HG03439 (cell line): Measurements from ENCODE around the gene SLC35E1.
"Not testable (repeated sequence)": the region's sequence is repeated elsewhere in the genome, so short reads cannot be mapped to it uniquely, and the experiment has no call there.

Experiments used
- ATAC-seq: cut with Tn5 transposase; IDR thresholded peaks from one replicate; pipeline ENCODE4 v1.9.1; 2021; ENCODE audit warnings: mild to moderate bottlenecking, moderate library complexity; ENCODE audit not compliant: unreplicated experiment

The SLC35E1 gene

DNA sequence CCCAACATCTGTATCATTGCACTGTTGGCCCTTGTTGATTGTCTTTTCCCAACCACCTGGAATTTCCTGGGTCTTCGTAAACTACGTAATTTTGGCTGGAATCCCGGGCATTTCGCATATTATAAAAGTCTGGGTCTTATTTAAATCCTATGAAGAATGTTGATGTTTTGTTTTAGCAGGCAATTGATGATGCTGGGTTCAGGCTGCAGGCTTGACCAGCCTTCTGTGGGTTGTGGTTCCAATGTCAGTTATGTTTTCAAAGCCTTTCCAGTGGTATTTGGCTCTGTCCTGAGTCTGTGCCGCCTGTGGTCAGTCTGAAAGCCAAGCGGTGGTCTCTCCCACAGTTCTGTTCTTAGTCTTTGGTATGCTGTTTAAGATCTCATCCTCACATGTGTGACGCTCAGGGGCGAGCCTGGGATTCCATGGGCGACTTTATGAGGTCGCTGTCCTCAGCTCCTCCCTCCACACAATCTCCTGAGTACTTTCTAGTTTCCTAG lies 12.4 kb downstream of the SLC35E1 start:
- no peak for ATAC-seq

DNA sequence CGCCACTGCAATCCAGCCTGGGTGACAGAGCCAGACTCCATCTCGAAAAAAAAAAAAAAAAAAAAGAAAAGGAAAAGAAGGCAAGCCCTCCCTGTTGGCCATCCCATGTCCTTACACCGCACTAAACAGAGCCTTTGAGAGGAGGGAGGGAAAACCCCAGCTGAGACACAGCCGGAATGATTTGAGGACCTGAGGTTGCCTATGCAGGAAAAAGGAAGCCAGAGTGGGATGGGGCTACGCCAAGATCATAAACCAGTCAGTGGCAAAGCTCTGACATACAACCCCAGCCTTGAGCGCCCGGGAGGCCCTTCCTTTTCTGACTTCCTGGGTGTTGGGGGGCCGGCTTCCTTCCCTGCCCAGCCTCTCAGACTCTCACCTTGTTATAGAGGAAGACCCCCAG lies 17.4 kb downstream of the SLC35E1 start:
- no peak for ATAC-seq

DNA sequence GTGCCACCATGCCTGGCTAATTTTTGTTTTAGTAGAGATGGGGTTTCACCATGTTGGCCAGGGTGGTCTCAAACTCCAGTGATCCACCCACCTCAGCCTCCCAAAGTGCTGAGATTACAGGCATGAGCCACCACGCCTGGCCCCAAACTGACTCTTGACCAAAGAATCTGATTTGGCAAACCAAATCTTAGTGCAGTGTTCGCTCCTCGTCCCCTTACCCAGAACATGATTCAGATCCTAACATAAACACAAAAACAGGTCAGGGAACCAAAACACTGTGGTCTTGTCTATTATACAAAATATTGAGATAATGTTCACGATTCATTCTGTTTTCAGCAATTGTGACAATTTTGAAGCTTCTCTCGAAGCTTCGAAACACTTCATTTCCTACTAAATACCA lies 20.3 kb downstream of the SLC35E1 start:
- not testable (repeated sequence) for ATAC-seq

DNA sequence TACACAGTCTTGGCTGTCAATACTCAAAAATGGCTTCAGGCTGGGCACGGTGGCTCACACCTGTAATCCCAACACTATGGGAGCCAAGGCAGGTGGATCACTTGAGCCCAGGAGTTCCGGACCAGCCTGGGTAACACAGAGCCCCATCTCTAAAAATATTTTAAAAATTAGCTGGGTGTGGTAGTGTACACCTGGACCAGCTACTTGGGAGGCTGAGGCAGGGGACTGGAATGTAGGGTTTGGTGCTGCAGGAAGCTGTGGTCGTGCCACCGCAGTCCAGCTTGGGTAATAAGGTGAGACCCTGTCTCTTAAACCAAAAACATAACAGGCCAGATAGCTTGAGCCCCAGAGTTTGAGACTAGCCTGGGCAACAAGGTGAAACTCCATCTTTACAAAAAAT lies 23.3 kb downstream of the SLC35E1 start:
- no peak for ATAC-seq

DNA sequence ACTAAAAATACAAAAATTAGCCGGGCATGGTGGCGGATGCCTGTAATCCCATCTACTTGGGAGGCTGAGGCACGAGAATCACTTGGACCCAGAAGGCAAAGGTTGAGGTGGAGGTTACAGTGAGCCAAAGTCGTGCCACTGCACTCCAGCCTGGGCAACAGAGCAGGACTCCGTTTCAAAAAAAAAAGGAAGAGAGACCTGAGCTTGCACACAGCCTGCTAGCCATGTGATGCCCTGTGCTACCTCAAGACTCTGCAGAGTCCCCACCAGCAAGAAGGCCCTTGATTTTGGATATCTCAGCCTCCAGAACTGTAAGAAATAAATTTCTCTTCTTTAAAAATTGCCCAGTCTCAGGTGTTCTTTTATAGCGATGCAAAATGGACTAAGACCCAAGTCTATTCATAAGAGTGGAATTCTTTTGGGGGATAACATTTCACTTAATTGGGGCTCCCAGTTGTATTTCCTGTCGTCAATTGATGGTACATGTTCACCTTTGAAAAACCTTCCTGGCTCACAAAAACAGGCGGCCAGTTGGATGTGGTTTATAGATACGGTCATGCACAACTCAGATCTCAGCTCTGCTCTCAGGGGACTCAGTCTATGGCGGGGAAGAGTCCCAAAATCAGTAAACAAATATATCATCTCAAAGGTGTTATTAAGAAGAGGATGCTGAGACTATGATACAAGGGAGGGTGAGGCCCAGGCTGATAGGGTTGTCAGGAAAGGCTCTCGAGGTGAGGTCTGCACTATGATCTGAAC lies 27.6 kb downstream of the SLC35E1 start:
- ATAC-seq = no peak

DNA sequence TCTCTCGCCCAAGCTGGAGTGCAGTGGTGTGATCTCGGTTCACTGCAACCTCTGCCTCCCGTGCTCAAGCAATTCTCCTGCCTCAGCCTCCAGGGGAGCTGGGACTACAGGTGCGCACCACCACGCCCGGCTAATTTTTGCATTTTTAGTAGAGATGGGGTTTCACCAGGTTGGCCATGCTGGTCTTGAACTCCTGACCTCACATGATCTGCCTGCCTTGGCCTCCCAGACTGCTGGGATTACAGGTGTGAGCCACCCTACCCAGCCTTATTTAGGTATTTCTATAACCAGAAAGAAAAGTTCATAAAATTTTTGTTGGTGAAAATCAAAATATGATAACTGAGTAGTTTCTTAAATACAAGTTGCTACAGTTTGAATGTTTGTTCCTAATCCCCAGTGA lies 28.5 kb downstream of the SLC35E1 start:
- not testable (repeated sequence) for ATAC-seq

DNA sequence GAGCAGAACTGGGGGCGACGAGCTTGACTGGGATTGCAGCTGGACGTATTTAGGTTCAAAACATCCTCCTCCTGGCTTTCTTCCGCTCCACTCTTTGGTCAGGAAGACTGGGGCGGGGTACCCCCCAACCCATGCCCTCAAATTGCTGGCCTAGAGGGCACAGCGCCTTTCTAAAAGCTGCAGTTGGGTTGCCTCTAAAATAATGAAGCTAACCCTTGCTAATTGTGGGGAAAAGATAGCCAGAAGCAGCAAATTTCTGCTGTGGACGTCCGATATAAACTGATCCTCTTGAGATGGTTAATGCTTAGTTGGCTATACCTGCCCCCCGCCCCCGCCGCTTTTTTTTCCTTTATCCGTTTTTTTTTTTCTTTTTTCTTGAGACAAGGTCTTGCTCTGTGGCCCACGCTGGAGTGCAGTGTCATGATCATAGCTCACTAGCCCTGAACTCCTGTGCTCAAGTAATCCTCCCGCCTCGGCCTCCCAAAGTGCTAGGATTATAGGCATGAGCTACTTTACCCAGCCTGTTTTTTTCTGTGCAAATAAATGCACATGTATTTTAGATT lies 29.2 kb downstream of the SLC35E1 start:
- ATAC-seq = no peak

DNA sequence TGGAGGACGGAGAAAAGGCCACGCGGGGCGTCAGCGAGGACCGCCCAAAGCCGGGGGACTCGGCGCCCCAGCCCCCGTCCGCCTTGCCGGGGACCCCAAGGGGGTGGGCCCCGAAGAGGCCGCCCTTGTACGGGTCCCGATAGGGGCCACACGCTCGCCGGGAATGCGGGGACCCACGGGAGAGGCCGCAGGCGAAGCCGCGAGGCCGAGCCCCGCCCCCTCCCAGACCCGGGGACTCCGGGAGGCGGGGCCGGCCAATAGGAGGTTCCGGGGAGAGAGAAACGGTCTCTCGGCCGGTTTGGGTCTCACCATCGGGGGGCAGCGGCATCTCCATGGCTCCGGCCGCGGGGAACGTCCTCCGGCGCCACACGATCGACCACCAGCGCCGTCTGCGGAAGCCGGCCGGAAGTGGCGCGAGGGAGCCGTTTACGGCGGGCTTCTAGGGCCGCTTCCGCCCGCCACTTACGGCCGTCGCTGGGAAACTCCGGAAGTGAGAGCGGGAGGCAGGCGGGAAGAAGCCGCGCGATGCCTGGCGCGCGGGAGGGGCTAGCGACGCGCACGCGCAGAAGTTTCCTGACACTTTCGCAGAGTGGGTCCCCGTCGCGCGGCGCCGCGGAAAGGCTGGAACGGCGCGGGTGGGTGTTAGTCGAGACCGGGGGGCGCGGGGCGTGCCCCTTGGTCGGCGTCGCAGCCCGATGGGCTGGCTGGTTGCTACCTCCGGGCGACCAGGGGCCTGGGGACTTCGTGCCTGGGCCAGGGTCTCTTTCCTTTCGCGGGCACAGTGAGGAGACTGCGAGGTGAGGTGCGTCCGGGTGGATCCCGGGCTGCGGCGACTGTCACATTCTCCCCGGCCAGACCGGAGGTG lies 29.9 kb downstream of the SLC35E1 start, which contains the start of gene CHERP:
TSS of gene CHERP (minus strand) at position 393 of the 865 bp plus-strand sequence. CDS start at position 334, 59 bp downstream.
- ATAC-seq = peak; percentile 63

DNA sequence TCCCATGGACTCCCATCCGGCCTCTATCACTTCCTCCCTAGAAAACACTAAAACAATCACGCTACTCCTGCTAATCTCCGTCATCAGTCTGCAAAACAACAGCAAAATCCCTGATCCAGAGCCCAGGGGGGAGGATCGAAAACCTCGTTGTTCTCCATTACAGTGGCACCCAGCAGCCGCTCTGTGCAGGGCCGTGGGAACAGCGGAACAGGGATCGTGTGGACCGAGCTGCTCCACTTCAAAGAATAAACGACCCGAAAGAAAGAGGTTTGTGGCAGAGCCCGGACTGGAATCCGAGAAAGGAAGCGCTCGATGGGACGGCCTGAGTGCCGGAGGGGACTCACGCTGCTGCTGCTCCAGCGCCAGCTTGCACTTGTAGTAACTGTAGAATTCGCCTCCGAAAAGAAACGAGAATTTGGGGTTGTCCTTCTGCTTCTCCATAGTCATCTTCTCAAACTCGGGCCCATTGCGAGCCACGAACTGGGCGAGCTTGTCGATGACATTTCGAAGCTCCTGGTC lies 30.6 kb downstream of the SLC35E1 start:
- no peak for ATAC-seq

DNA sequence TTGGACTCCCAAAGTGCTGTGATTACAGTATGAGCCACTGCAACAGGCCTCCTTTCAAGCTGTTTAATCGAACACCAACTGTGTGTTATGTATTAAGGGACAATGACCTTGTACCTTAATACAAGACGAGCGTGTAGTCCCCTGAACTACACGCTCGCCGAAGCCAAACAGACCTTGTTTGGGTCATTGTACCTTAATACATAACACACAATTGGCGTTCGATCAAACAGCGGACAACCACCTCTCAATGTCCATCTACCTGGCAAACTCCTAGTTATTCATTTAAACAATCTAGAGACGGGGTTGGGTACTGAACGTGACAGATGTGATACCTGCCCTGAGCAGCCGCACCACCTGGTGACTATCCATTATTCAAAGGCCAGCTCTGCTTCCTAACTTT lies 31.3 kb downstream of the SLC35E1 start:
- ATAC-seq = no peak

DNA sequence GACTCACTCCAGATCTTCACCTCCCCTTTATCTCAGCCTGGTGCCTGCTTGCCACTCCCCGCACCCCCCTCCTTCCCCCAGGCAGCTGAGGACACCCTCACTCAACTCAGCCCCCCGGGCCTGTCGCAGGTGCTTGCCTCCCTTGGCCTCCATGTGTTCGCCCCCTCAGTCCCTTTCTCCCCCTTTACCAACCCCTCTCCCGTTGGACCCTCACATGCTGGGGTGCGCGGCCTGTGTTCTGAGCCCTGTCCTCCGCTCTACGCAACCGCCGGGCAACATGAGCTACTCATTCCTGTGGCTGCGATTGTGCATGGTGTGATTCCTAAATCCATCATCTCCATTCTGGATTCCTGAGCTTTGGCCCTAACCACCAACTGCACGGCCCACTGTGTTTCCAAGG lies 35.1 kb downstream of the SLC35E1 start:
- no peak for ATAC-seq

DNA sequence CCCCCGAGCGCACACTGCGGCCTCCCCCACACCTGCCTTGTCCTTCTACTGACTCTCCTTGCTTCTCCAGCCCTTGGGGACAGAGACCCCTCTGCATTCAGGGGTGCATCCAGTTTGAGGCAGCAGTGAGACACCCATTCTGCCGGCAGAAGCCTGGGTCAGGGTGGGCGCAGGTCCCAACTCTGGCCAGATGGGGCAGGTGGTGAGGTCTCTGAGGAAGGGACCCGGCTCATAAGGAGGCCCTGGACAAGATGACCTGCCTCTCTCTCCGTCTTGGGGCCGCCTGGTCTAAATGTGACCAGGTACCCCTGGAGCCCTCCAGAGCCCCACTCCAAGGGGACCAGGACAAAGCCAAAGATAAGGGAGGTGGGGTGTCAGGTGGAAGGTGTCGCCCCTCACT lies 36.1 kb downstream of the SLC35E1 start:
- no peak for ATAC-seq

DNA sequence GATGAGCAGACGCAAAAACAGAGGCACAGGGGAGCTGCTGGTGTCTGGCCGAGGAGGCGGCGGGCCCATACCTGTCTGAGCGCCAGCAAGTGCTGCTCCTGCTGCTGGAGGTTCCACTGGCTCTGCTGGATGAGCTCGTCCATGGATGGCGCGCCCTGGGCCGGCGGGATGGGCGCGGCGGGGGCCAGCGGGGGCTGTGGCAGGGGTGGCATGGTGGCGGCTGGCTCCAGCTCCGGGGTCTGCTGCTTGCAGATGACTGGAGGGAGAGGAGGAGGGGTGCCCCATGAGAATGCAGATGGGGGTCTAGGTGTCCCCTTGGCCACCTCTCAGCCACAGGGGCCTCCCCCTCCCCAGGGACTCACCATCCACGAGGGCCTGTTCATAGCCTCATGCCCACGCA lies 36.8 kb downstream of the SLC35E1 start:
- no peak for ATAC-seq

DNA sequence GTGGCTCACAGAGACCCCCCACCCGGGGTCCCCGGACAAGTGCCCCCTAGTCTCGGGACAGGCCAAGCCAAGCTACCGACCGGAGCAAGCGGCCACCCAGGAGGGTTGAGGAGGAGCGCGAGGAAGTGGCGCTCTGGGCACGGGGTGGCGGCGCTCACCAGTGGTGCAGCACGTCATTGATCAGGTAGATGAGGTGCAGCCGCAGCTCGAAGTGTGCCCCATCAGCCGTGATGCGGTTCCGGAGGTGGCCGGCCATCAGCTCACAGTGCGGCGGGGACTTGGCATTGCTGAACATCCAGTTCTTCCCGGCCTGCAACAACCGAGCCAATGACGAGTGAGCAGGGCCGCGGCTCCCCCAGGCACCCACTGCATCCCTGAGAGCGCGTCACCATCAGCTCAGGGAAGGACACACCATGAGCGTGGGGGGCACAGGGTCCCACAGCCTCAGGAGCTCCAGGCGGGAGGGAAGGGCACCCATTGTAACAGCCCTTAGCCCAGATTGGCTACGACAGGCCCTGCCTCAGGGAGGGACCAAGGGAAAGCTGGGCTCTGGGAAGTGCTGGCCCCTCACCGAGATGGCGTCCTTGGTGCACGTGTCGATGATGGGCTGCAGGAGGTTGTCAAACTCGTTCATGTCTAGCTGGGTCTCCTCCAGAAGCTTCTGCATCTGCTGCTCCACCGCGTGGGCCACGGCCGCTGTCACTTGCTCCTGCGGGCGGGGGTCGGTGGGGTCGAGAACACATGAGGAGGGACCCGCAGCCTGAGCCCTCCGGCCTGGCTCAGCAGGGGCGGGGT lies 39.6 kb downstream of the SLC35E1 start:
- no peak for ATAC-seq

DNA sequence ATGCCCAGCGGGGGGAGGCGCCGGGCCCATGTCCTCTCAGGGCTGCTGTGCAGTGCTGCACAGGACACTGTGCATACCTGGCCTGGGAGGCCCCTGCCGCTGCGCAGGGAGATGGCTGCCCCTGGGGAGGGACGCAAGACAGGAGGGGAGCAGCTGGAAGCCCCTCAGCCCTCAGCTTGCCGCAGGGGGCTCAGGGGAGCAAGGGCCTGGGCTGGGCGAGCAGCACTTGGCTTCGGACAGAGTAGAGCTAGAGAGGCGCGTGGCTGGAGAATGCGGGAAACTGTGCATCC lies 40.9 kb downstream of the SLC35E1 start:
- ATAC-seq = no peak

DNA sequence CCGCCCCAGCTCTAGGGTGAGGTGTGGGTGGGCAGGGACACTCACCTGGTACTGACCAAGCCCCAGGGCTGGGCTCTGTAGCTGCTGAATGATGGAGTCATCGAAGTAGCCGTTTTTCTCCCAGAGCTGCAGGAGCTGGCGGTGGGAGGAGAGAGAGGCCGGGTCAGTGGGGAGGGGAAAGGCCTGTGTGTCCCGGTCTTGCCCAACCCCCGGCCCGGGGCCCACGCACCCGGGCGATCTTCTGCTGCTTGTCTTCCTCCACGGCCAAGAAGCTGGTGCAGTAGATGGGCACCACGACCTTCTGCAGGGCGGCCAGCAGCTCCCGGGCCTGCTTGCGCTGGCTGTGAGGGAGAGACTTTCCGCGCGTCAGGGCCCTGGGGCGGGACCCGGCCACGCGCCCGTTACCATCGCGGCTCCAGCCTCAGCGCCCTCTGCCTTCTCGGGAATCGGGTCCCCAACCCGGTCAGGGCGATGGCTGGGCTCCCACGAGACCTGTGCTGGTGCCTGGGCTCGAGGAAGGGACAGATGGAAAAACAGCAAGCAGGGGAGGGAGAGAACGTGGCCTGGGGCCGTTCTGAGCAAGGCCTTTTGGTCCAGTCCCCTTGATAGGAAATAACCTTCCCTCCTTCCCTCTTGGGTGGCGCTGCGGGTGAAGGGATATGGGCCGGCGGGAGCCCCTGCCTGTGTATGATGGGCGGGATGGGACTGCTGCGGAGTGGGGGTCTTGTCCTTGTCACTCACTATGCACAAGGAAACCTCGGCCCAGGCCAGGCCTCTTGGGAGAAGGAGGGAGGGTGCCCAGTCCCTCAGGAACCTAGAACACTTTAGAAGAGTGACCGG lies 41.5 kb downstream of the SLC35E1 start:
- no peak for ATAC-seq

DNA sequence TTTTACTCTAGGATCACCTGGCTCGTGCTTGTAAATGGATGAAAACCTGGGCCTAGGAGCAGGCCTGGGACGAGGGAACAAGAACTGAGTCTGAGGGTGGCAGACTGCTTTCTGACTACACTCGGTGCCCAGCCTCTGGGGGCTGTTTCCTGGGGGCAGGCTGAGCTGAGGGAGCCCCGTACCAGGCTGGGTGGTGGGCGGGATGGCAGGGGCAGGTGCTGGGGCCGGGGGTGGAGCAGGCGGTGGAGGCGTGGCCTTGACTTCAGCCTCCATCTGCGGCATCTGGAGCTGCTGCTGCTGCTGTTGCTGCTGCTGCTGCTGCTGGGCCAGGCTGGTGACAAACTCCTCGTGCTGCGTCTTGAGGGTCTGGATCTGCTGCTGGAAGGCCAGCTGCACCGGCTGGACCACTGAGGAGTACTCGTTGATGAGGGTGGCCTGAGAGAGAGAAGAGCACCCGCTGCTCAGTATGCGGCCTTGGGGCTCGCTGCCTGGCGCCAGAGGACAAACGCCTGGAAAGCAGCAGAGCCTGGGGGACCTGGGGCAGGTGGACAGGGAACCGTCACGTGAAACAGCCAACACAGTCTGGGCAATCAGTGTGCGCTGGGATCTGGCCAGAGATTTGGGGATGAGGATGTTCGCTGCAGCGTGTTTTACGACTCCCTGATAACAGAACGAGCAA lies 42.6 kb downstream of the SLC35E1 start:
- no peak for ATAC-seq

DNA sequence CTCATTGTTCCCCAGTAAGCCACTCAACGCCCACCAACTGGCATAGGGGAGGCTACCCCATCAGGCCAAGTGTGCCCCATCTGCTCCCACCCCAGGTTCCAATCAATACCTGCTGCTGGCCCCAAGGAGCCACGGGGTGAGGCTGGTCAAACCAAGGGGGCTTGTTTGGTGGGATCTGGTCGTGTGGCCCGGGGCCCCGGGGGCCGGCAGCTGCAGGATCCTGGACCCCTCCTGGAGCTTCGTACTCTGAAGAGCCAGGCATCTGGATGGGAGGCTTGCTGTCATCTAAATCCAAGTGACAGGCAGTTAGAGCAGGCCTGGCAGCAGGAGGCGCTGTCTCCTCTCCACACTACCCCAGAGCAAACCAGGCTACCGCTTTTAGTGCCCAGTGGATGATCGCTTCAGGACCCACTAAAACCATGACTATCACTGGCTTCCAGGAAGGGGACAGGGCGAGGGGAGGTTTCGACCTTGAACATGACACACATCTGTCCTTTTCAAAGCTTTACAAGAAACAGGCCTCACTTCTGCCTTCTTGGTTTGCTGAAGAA lies 44.2 kb downstream of the SLC35E1 start:
- no peak for ATAC-seq

DNA sequence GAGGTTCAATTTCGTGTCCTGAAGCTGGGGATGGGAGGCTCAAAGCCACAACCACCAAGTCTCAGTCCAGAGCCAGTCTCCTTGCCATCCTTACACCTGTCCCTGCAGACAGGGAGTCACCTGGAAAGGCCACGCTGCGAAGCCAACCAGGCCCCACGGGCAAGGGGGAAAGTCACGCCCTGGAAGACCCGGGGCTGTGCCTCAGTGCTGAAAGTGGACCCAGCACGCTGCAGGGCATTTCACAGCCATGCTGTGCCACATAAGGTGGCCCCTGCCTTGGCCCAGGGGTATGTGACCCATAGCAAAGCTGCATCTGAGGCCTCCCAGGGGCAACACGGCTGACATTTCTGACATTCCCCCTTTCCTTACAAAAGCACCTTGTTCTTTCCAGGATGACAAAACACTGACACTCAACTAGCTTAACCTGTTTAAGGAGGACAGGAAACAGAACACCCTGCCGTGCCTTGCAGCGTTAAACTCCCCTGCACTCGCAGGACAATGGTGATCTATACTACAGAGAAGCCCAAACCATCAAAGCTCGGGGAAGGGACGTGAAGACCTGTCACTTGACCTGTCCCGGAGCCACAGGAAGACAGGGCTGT lies 44.8 kb downstream of the SLC35E1 start:
- no peak for ATAC-seq
